ENCODE data around the gene ALOX15. TPM values are rescaled to one million over a fixed set of nuclear protein-coding genes. Genes with fewer than 3 reads are reported as not detected.

Gene ALOX15
- total and polyA plus RNA-seq, 10 of the 15 experiments (the other 5 are each of a cell fraction or from before 2014, with no cell fraction given), result 0.05 to 1.0 (median 0.24) TPM

DNA sequence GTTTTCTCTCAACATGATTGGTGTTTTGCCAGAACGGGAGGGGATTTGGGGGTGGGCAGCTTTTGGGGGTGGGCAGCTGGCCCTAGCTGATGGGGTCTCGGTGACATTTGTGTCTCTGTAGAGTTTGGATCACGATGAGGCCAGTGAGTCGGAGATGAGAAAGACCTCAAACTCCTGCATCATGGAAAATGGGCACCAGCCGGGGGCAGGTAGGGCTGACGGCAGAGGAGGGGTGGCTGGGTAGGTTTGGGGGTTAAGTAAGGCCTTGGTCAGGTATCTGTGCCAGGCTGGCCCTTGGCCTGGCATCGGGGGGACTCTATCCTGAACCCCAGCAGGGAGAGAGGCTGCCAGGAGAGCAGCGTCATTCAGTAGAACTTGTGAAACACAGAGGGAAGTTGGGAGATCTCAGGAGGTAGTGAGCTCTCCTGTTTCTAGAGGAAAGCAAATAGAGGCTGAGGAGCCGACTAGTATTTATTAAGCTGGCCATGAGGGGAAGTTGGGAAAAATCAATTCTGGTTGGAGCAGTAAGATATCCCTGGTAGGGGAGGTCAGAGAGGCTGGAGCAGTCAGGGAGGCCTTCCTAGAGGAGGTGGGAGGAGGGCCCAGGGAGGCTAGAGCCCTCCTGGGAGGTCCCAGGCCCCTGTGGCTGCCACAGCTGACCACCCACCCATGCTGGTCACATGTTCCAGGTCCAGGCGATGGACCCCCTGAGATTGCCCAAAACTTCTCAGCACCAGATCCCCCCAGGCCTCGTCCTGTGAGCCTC is 49.1 kb downstream of the ALOX15 start:
- no peak for FAIRE-seq
- H3K27ac ChIP-seq (ENCODE audit: control insufficient read depth, insufficient read depth), result no peak overlapping the region
- no TSS peak for BruUV-seq (replicated peaks)
- H4K20me1 ChIP-seq (ENCODE audit: control insufficient read depth, insufficient read depth), result no peaks in the 10 kb centered on the region; the same call in 1 of the 2 replicates
- ChIA-PET SMC1A (ENCODE audit: uncharacterized antibody, unreplicated experiment) (no interaction called here), POLR2A (no interaction called here), CTCF (no interaction called here), RAD21 (ENCODE audit: unreplicated experiment) (no interaction called here)
- no peak overlapping the region for H3K4me2 ChIP-seq (ENCODE audit: control insufficient read depth, insufficient read depth)
- no peak for DNase-seq (ENCODE audit: low read depth, low spot score)
- WGBS (ENCODE audit: insufficient coverage, insufficient replicate concordance, low lambda C conversion rate, missing lambda C conversion rate), result 21% methylated on average over 11 of the region's 11 CpGs
- no peak overlapping the region for H3K4me3 ChIP-seq
- no peak for ATAC-seq
- TF ChIP-seq CBX3 (IDR thresholded peaks at IDR 0.05; ENCODE audit: borderline replicate concordance, low read depth), result no peak
- TF ChIP-seq, protein P1, sequence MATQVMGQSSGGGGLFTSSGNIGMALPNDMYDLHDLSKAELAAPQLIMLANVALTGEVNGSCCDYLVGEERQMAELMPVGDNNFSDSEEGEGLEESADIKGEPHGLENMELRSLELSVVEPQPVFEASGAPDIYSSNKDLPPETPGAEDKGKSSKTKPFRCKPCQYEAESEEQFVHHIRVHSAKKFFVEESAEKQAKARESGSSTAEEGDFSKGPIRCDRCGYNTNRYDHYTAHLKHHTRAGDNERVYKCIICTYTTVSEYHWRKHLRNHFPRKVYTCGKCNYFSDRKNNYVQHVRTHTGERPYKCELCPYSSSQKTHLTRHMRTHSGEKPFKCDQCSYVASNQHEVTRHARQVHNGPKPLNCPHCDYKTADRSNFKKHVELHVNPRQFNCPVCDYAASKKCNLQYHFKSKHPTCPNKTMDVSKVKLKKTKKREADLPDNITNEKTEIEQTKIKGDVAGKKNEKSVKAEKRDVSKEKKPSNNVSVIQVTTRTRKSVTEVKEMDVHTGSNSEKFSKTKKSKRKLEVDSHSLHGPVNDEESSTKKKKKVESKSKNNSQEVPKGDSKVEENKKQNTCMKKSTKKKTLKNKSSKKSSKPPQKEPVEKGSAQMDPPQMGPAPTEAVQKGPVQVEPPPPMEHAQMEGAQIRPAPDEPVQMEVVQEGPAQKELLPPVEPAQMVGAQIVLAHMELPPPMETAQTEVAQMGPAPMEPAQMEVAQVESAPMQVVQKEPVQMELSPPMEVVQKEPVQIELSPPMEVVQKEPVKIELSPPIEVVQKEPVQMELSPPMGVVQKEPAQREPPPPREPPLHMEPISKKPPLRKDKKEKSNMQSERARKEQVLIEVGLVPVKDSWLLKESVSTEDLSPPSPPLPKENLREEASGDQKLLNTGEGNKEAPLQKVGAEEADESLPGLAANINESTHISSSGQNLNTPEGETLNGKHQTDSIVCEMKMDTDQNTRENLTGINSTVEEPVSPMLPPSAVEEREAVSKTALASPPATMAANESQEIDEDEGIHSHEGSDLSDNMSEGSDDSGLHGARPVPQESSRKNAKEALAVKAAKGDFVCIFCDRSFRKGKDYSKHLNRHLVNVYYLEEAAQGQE (IDR thresholded peaks at IDR 0.05; ENCODE audit: low read depth, low read length), result no peak
- no peak for TF ChIP-seq SIX5 (IDR thresholded peaks at IDR 0.05; ENCODE audit: low read depth, low read length, severe bottlenecking)
- in situ Hi-C loops (cut with MboI), result no loop called here
- no peaks in the 10 kb centered on the region for H3K4me1 ChIP-seq (ENCODE audit: control insufficient read depth, insufficient read depth, low read length)
- H3K9ac ChIP-seq (ENCODE audit: control insufficient read depth, insufficient read depth, low read length), result no peak overlapping the region
- no peaks in the 10 kb centered on the region for H3K36me3 ChIP-seq (ENCODE audit: control insufficient read depth in 2 of 2, insufficient read depth in 2 of 2, low read length in 1 of 2)
- H2AFZ ChIP-seq (ENCODE audit: control insufficient read depth, low read depth, low read length), result no peak overlapping the region
- H3K9me3 ChIP-seq (replicated peaks; ENCODE audit: control insufficient read depth, insufficient read depth, low read length), result no peaks in the 10 kb centered on the region
- peaks cover 3 to 4% of the 10 kb centered on the region in 2 experiments; a peak in 3 of 4 replicates for H3K27me3 ChIP-seq (replicated peaks in 1 of 2; ENCODE audit: control insufficient read depth in 2 of 2, insufficient read depth in 2 of 2, low read length in 1 of 2)
- intact Hi-C loops (cut with micrococcal nuclease; ENCODE audit: unreplicated experiment), result no loop called here
- no peaks in the 10 kb centered on the region for H3K79me2 ChIP-seq (ENCODE audit: control insufficient read depth, insufficient read depth, low read length)
